ENCODE measurements around the gene AP3S1. TPM values are rescaled to one million over a fixed set of nuclear protein-coding genes. Genes with fewer than 3 reads are reported as not detected.

Gene AP3S1
- total RNA-seq, 1 donor from 2014 or later: 133 TPM

GRCh38 chr5:115949096-115949495 lies 107.4 kb downstream of the AP3S1 start:
- H3K36me3 Mint-ChIP-seq (ENCODE audit: low read depth): no peaks in the 10 kb centered on the region
- no peaks in the 10 kb centered on the region for H3K27me3 Mint-ChIP-seq (ENCODE audit: low read depth)
- H3K4me3 Mint-ChIP-seq (ENCODE audit: unreplicated experiment): no peak overlapping the region
- no peak overlapping the region for H3K27ac Mint-ChIP-seq (ENCODE audit: unreplicated experiment)
- H3K4me1 Mint-ChIP-seq (ENCODE audit: low read depth): peaks cover 4% of the 10 kb centered on the region
- H3K9me3 Mint-ChIP-seq (ENCODE audit: low read depth): no peaks in the 10 kb centered on the region
- no peak for DNase-seq (ENCODE audit: low spot score)
- no peak for TF ChIP-seq CTCF (IDR thresholded peaks at IDR 0.05)

- Mint-ChIP-seq H3K36me3 (ENCODE audit: low read depth) (no peaks in the 10 kb centered on the region), H3K27me3 (ENCODE audit: low read depth) (no peaks in the 10 kb centered on the region), H3K4me3 (ENCODE audit: unreplicated experiment) (no peak overlapping the region), H3K27ac (ENCODE audit: unreplicated experiment) (no peak overlapping the region), H3K4me1 (ENCODE audit: low read depth) (peaks cover 4% of the 10 kb centered on the region), H3K9me3 (ENCODE audit: low read depth) (no peaks in the 10 kb centered on the region)
- no peak for DNase-seq (ENCODE audit: low spot score)
- TF ChIP-seq CTCF (IDR thresholded peaks at IDR 0.05): no peak
These were observed 110.9 kb downstream of the AP3S1 start for GRCh38 chr5:115952588-115952987.

DNA sequence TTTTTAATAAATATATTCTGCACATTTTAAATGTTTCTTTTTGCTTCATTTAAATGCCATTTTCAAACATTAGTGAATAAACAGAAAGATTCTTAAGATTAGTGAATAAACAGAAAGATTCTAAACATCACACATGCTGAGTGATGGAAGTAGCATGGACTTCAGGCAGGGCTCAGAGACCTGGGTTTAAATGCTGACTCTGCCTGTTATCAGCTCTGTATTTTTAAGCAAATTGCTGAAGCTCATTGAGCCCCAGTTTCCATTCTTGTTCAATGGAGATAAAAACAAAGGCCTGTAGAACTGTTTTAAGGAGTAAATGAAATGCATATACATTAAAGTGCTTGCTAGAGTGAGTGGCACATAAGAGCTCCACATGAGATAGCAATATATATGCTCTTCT lies 112.4 kb downstream of the AP3S1 start:
- H3K27ac Mint-ChIP-seq (ENCODE audit: unreplicated experiment): no peak overlapping the region
- H3K4me3 Mint-ChIP-seq (ENCODE audit: unreplicated experiment): no peak overlapping the region
- no peaks in the 10 kb centered on the region for H3K36me3 Mint-ChIP-seq (ENCODE audit: low read depth)
- no peak for TF ChIP-seq CTCF (IDR thresholded peaks at IDR 0.05)
- peaks cover 2% of the 10 kb centered on the region for H3K4me1 Mint-ChIP-seq (ENCODE audit: low read depth)
- H3K27me3 Mint-ChIP-seq (ENCODE audit: low read depth): no peaks in the 10 kb centered on the region
- DNase-seq (ENCODE audit: low spot score): no peak
- peaks cover under 1% of the 10 kb centered on the region for H3K9me3 Mint-ChIP-seq (ENCODE audit: low read depth)

GRCh38 chr5:115956957-115957356 lies 115.2 kb downstream of the AP3S1 start:
- Mint-ChIP-seq H3K27me3 (ENCODE audit: low read depth) (peaks cover 3% of the 10 kb centered on the region), H3K4me1 (ENCODE audit: low read depth) (no peaks in the 10 kb centered on the region), H3K9me3 (ENCODE audit: low read depth) (peaks cover 4% of the 10 kb centered on the region), H3K4me3 (ENCODE audit: unreplicated experiment) (no peak overlapping the region), H3K36me3 (ENCODE audit: low read depth) (no peaks in the 10 kb centered on the region), H3K27ac (ENCODE audit: unreplicated experiment) (no peak overlapping the region)
- no peak for DNase-seq (ENCODE audit: low spot score)
- no peak for TF ChIP-seq CTCF (IDR thresholded peaks at IDR 0.05)

- TF ChIP-seq CTCF (IDR thresholded peaks at IDR 0.05): no peak
- H3K9me3 Mint-ChIP-seq (ENCODE audit: low read depth): peaks cover 4% of the 10 kb centered on the region
- H3K4me3 Mint-ChIP-seq (ENCODE audit: unreplicated experiment): no peak overlapping the region
- peaks cover 3% of the 10 kb centered on the region for H3K27me3 Mint-ChIP-seq (ENCODE audit: low read depth)
- no peak for DNase-seq (ENCODE audit: low spot score)
- H3K27ac Mint-ChIP-seq (ENCODE audit: unreplicated experiment): no peak overlapping the region
- H3K4me1 Mint-ChIP-seq (ENCODE audit: low read depth): no peaks in the 10 kb centered on the region
- no peaks in the 10 kb centered on the region for H3K36me3 Mint-ChIP-seq (ENCODE audit: low read depth)
These were observed 119.9 kb downstream of the AP3S1 start for GRCh38 chr5:115961381-115962238.

All from chondrocyte (in vitro differentiated cells).